NCI-H1930 (cell line): ENCODE results near the gene FRAS1.
"Not testable (repeated sequence)": the region's sequence is repeated elsewhere in the genome, so short reads cannot be mapped to it uniquely, and the experiment has no call there.

Experiments used
- DNase-seq, 2 experiments: peaks; one replicate each; lab custom pipeline; 2025; lab: John Stamatoyannopoulos, UW

FRAS1 gene

DNA sequence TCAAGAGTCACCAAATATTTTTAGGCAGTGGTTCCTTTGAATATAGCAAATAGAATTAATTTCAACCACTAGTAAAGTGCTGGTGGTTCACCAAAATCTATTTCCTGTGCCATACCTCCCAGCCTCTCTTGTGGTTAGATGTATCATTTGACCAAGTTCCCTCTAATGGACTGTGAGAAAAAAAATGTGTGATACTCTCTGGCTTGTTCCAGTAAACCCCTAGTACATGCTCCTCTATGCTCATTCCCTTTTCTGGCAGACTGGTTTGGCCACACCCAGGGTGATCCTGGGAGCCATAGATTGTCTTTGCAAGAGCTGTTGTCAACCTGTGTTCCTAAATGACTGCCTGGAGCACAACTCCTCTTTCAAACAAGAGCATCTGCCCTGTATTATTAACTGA, 109.5 kb downstream of the FRAS1 start:
- peak; percentile 21 to 74 for DNase-seq

DNA sequence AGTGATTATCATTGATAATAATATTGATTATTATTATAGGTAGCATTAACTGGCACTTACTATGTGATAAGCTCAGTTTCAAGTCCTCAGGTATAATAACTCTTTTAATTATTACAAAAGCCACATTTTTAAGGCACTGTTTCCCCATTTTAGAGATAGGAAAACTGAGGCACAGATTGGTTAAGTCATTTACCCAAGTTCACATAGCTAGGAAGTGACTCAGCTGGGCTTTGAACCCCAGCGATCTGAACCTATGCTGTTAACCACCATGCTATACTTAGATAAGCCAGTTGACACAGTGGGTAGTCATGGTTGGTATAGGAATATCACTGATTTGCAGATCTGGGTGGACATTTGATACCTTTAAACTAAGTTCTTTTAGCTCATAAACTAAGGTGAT, 110.4 kb downstream of the FRAS1 start:
- DNase-seq = no peak

DNA sequence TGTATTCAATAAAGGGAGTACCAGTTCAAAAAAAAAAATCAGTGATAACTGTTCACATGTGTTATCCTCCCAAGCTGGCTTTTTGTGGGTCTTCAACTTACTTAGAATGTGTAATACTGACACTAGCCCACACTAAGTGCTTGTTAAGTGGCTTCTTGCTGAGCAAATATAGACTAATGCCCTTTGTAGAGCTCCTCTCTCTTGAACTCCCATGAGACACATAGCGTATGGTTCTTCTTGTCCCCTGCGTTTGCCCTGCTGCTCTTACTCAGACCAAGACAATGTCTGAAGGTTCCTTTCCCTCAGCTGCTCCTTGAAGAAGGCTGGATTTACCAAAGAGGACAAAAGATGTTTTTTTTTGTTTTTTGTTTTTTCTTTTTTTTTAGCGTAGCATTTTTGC, 110.9 kb downstream of the FRAS1 start:
- peak; percentile 59 to 61 for DNase-seq

DNA sequence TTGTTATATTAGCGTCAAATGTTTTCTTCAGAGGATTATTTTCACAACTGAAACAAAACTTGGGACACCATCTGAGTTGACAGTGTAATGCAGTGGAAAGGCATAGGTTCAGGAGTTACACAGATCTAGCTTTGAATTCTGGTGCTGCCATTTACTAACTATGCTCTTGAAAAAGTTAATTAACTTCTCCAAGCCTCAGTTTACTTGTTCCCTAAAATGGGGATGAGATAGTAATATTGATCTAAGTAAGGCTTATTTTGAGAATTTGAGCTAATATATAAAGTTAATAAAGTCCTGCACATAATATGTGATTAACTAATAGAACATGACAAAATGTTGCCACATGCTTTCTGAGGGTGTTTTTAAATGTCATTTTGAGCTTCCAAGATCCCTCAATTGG, 112.6 kb downstream of the FRAS1 start:
- DNase-seq = no peak

DNA sequence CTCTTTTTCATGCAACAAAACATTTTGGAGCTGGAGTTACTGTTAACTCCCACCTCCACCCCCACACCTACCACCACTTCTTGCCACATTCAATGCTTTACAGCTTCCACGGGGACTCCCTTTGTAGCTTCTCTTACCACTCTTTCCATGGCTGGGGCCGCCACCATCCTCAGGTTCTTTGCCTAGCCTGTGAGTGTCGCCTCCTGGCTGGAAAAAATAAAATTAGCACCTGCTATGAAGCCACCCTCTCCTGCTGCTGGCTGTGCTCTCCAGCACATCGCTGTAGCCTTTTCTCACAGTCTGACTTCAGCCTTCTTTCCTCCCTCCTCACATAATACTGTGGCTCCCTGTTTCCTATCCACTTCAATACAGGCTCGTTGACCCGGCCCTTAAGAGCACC, 114.4 kb downstream of the FRAS1 start:
- no peak for DNase-seq

DNA sequence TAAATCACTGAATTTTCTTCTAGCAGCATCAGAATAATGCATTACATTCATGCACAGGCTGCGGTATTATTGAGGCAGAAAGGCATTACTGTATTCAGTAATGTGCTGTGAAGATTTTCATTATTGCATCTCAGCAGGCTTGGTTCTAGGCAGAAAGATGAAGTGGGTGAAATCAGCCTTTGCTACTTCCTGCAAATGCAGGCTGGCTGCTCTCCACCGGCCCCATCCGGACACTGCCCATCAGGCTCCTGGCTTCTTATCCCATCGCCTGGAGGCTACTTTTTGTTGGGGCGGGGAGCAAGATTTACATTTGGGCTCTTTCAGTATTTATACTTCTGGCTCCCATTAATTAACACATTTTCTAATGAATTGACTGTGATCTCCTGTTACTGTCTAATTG, 117.8 kb downstream of the FRAS1 start:
- DNase-seq = no peak

DNA sequence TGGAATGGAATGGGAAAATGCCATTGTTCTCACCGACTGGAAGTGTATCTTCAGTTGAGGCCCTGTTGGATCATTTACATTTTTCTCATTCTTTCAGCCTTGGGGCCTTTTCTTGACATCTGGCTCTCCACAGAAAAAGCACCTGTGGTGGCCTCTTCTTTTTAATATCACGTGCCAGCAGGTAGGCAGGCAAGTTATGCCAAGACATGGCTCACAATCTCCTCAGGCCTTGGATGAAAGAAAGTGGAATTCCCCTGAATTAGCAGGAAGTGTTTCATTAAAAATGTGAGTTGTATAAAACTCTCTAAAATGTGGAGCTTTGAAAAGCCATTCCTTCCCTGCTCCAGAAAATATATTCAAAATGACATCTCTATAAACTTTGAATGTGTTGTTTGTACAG, 122.1 kb downstream of the FRAS1 start:
- no peak for DNase-seq

DNA sequence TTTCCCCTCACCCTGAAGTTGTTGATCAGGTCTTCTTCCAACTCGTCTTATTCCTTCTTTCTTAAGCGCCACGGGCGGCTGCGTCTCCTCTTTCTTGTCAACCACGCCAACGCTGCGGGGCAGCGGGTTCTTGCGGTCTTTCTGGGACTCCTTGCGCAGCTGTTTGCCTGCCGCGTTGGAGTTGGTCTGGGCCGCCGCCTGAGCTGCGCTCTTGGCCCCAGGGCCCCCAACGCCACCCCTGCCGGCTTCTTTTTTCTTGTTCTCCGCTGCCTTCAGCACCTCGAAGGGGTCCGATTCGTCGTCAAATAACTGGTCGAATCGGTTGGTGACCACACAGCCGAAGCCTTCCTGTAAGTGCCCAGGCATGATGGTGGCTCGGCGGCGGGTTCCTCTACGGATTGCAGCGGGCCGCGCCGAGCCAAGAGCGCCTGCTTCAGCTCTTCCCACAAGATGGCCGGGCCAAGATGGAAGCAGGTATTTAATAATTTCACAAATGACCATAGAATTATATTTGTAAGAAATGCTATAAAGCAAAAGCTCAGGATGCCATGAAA, 124.6 kb downstream of the FRAS1 start:
- DNase-seq = not testable (repeated sequence)

DNA sequence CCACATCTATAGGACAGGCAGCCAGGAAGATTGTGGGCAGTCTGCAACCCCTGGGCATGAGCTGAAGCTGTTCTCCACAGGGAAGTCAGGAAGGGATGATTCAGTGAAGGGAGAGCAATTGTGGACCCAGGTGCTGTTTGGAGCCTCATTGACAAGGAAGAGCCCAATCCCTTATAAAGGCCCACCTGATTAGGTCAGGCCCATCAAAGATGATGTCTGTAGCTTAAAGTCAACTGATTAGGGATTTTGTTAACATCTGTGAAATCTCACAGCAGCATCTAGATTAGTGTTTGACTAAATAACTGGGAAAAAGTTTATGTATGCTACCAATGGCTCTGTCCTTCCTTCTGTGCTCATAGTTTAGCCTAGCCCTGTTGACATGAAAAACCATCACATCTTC, 127.5 kb downstream of the FRAS1 start:
- no peak for DNase-seq

DNA sequence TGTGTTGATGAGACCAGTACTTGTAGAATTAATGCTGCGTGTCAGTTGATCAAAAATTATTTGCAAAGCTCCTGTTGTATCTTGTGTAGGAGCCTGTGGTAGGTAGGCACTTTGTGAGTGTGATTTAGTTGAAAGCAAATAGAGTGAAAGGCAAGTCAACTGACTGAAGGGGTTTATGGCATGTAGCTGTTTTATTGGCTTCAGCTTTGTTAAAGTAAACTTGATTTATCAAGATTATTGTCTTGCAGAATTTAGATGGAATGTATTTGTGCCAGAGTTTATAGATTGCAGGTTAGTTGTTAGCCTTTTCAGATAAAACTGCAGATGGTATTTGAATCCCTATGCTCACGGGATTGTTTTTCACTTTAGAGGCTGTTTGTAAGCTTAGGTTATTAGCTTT, 128.0 kb downstream of the FRAS1 start:
- DNase-seq = no peak

DNA sequence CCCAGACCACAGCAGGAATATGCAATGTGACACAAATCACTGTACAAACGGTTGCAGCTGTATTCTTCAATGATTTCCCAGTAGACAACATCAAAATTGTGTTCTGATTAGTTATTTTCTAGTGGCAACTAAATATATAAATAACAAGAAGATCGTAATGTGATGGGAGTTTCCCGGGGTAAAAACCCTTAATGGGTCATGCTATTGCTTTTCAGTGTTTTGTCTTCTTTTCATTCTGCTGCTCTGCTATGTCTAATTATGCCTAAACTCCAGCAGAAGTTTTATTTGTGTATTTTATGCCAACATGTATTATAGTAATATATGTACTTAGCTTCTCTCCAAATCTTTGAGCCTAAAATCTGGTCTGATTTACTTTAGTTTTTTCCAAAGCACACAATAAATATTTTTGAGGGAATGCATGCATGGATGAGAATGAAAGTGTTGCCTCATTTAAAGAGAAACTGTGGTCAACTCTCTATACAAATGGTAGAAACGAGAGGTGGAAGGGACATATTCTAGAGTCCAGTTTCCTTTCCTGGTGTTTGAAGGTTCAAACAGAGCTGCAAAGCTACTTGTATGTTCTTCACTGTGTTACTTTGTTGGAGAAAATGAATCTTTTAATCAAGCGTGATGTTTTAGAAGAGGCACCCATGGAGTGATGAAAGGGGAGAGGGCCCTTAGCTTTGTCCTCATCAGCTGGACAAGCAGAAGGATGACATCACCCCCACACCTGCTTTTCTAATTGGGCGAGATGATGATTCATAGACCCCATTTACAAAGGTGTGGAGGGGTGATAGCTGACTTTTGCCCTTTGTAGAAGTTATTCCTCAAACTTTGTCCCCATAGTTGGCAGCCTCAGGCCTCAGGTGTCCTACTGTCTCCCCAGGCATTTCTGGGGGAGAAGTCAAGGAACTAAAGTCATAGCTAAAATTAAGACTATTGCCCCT, 129.7 kb downstream of the FRAS1 start:
- no peak for DNase-seq

DNA sequence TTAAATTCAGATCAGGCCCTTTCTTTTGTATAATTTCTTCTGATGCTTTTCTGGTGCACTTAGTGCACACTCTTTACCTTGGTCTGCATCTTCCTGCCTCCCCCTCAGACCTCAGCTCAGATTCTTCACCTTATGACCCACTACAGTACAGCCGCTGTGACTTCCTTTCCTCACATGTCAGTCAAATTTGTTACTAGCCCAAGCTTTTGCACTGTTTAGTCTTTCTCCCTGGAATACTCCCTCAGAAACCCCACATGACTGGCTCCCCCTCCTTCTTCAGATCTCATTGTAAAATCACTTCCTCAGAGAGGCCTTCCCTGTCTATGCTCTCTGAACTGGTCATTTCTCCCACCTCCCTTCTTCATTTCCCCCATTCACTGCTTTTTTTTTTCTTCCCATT, 132.9 kb downstream of the FRAS1 start:
- DNase-seq = no peak

DNA sequence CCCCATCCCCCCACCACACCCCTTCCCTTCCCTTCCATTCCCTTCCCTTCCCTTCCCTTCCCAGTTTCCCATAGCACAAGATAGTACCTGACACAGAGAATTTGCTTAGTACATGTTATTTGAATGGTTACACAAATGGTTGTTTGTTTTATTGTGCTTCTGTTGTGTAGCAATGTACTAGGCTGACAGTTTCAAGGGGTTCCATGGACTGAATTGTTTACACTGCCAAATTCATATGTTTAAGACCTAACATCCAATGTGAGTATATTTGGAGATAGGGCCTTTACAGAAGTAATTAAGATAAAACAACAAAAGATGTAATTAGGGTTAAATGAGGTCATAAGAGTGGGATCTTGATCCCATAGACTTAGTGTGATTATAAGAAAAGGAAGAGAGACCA, 133.5 kb downstream of the FRAS1 start:
- no peak for DNase-seq

DNA sequence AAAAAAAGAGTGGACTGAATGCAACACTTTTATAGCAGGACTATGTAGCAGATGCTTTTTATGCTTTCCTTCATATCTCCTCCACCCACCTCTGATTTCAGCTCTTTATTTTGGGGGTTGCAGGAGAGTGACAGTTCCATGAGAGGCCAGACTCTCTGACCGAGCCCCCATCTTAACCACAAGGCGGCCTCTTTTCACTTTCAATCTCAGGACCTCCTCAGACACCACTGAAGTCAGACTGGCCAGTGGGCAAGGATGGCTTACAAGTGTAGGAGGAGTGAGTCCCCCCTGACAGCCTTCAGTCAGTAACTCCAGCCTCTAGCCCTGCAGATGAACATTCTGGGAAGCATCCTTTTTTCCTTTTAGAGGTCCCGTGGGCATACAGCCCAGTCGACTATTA, 140.8 kb downstream of the FRAS1 start:
- no peak for DNase-seq

DNA sequence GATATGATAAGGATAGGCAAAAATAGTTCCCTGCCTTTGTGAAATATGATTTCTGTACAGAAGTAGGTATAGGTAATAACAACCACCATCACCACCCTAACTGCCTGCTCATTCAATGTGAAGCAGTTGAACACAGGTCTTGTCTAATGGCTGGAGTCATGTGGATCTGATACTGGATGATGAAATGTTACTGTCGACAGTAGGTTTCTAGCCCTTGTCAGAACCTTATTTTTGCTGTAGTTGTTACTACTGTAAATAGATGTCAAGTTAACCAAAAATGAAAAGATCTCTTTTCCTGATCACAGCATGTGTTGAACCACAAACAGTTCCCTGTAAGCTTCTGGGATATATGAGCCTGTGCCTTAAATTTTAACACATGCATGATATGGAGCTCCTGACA, 142.9 kb downstream of the FRAS1 start:
- no peak for DNase-seq

DNA sequence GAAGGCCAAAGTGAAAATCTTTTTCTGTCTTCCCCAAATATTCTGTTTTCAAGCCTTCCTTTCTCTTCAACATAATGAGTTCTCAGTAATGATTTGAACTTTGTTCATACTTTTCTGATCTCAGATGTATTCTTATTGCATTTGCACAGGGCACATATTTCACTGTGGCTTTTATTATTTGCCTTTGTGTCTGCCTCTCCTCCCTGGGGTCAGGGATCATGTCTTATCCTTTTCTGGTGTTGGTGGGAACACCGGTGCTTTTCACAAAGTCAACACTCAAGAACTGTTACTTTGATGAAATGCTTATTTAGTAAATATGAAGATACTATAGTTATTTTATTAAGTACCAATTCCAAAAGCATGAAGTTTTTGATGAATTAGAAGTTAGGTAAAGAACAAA, 143.8 kb downstream of the FRAS1 start:
- DNase-seq = no peak

DNA sequence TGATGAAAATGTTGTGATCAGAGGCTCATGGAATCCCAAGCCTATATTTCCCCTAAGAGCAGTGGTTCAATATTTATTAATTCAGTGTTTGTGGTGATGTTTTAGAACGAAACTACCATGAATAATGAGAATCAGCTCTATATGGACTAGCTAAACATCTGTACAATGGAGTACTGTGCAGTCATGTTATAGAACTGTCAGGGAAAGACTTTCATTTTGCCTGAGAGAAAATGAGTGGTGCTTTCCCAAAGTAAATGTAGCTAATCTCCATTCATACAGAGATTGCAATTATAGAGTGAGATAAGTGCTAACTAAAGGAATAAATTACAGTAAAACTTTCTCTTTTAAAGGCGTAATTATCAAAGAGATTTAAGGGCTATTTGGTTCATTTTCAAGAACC, 147.1 kb downstream of the FRAS1 start:
- no peak for DNase-seq

DNA sequence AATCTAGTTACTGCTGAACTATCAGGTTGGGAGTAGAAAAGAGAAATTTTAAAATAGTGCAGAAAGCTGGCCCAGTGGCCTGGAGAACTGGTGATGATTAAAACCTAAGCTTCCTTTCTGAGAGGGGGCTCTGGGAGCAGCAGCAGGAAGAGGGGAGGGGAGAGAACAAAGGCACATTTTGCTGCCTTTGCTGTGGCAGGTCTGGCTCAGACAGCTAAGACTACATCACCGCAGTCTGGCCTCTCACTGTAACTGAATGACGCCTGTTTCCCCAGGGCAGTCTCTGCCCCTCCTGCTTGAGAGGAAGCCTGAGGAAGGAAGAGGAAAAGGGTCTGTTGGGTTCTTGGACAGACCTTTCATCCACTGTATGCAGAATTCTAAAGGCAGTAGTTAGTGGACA, 148.5 kb downstream of the FRAS1 start:
- DNase-seq = no peak

DNA sequence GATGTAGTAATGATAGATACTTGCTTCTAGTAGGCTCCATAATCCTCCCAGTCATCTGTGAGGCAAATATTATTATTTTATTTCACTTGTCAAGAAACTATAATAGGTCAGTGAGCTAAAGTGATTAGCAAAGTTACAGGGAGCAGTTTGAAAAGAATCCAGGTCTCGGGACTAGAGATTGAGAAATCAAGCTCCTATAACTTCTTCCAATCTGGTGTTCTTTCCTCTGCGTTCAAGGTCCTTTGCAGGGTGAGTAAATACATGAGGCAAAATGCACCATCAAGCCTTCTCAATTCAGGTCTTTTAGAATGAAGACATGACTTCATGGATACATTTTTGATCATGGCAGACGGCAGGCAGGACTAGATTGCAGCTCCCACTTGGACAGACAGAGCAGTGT, 150.4 kb downstream of the FRAS1 start:
- DNase-seq = no peak

DNA sequence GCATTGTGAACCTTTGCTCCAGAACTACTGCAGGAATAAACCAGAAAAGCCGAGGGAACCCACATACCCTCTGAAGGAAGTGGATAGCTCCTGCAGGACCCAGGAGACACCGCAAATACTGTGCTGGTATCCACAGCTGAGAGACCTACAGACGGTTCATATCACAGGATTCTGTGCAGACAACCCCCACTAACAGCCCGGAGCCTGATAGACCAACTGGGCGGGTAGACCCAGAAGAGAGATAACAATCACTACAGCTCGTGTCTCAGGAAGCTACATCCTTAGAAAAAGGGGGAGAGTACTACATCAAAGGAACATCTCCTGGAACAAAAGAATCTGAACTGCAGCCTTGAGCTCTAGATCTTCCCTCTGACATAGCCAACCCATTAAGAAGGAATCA, 150.8 kb downstream of the FRAS1 start:
- no peak for DNase-seq

DNA sequence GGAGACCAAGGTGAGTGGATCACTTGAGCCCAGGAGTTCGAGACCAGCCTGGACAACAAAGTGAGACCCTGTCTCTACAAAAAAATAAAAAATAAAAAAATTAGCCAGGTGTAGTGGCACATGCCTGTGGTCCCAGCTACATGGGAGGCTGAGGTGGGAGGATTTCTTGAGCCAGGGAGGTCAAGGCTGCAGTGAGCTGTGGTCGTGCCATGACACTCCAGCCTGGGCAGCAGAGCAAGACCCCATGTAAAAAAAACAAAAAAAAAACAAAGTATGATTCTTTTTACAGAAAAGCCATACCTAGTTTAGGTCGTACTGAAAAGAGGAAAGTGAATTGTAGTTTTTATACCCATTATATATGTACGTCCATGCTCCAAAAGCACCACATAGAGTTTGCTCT, 151.8 kb downstream of the FRAS1 start:
- not testable (repeated sequence) for DNase-seq

DNA sequence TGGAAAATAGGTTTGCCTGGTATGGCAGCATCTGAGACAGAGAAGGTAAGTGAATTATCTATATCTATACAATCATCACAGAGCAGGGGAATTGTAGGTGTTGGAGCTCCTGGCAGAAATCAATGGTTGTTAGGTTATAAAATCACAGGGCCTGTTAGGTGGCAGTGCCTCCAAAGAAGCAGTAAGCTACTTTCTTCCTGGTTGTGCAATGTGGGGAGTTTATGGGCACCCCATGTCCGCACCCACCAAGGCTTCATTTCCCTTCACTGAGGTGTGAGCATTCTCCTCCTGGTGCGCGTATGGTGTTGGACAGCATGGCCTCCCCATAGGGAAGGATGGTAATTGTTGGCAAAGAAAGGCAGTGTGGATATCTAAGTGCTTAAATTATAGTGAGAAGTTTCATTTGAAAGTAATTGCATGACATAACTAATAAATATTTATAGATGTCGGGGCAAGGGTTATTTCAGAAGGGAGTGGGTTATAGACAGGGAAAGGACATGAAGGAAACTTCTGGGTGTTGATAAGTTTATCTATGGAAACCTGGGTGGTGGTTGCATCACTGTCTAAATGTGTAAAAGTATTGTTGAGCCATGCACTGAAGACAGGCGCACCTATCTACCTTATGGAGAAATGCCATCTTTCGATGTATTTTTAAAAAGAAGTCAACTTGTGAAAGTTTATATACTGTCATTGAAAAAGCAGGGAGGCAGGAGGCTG, 153.7 kb downstream of the FRAS1 start:
- no peak for DNase-seq

DNA sequence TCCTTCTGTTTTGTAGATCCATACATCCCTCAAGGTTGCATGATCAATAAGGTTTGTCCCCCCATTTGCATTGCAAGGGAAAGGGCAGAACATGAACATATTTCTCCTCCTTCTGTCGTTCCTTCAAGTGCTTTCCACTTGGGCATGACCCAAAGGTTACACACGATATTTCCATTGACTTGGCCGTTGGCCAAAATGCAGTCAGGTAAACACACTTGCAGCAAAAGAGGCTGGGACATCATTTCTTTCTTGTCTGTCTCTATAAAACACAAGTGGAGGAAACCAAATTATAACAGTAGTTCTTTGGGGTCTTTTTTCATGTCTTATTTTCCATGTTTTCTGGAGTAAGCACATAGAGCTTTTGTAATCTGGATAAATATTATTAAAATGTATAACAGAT, 156.1 kb downstream of the FRAS1 start:
- no peak for DNase-seq
